K562 (cell line): ENCODE measurements around the gene AHCYL1. TPM values are rescaled to one million over a fixed set of nuclear protein-coding genes. Genes with fewer than 3 reads are reported as not detected.

Experiments
- CHCHD3 ChIP-seq: fragments of 250-450 bp; sonication (Bioruptor Pico); IDR thresholded peaks from 2 replicates; pipeline ENCODE4 v2.1.2; 2022; ENCODE audit warnings: mild to moderate bottlenecking
- FOXA3 ChIP-seq, 2 experiments: fragments of 450-650 bp in 1 of 2; sonication (generic) in 1 of 2; formaldehyde crosslinking; IDR thresholded peaks in 1 of 2; conservative IDR thresholded peaks in 1 of 2; 2 replicates each; pipeline versions ENCODE4 v1.4.0 to v1.8.0; 2020 to 2022; ENCODE audit warnings: mild to moderate bottlenecking in 2 of 2, missing genetic modification reagents in 1 of 2
- IRF2 ChIP-seq: sonication (generic); formaldehyde crosslinking; IDR thresholded peaks from 2 replicates; pipeline ENCODE4 v1.8.1; 2022; ENCODE audit warnings: mild to moderate bottlenecking, missing genetic modification reagents
- L3MBTL2 ChIP-seq: fragments of 450-650 bp; IDR thresholded peaks from 2 replicates; pipeline ENCODE4 v1.6.1; 2016; ENCODE audit warnings: mild to moderate bottlenecking, moderate library complexity
- MECOM ChIP-seq: fragments of 250-450 bp; sonication (Bioruptor Pico); IDR thresholded peaks from 2 replicates; pipeline ENCODE4 v1.8.0; 2022; ENCODE audit warnings: inconsistent platforms
- MIER1 ChIP-seq: fragments of 450-650 bp; IDR thresholded peaks from 2 replicates; pipeline ENCODE4 v1.6.1; 2016; ENCODE audit warnings: antibody characterized with exemption, mild to moderate bottlenecking, low read depth
- MXI1 ChIP-seq: IDR thresholded peaks from 2 replicates; pipeline ENCODE4 v1.6.1; 2011; ENCODE audit warnings: low read depth, mild to moderate bottlenecking, improper control_type of control experiment, low read length
- NCOR1 ChIP-seq: fragments of 450-650 bp; IDR thresholded peaks from 2 replicates; pipeline ENCODE4 v1.6.1; 2016; ENCODE audit warnings: mild to moderate bottlenecking, moderate library complexity
- PHF20 ChIP-seq: fragments of 450-650 bp; IDR thresholded peaks from 2 replicates; pipeline ENCODE4 v1.6.1; 2018; ENCODE audit not compliant: partially characterized antibody
- POLR3A ChIP-seq: IDR thresholded peaks from 2 replicates; pipeline ENCODE4 v1.6.1; 2011; ENCODE audit warnings: borderline replicate concordance, mild to moderate bottlenecking, moderate library complexity; ENCODE audit not compliant: insufficient read length, insufficient read depth; ENCODE audit errors: extremely low read depth
- POU5F1 ChIP-seq: fragments of 150-350 bp; IDR thresholded peaks from 2 replicates; pipeline ENCODE4 v1.6.1; 2014; ENCODE audit warnings: borderline replicate concordance, low read length, low read depth, mild to moderate bottlenecking; ENCODE audit not compliant: partially characterized antibody
- RBM15 ChIP-seq: fragments of 200-400 bp; formaldehyde crosslinking; IDR thresholded peaks from 2 replicates; pipeline ENCODE4 v1.6.1; 2018; ENCODE audit warnings: mild to moderate bottlenecking, low read length, moderate library complexity; ENCODE audit not compliant: insufficient read depth
- SAP30 ChIP-seq: fragments of 200-600 bp; sonication (generic); IDR thresholded peaks from 2 replicates; pipeline ENCODE4 v1.6.1; 2012; ENCODE audit warnings: borderline replicate concordance, low read depth, mild to moderate bottlenecking, moderate library complexity, low read length, control low read depth, inconsistent platforms; ENCODE audit not compliant: insufficient read depth, poor library complexity, severe bottlenecking
- SNIP1 ChIP-seq: fragments of 450-650 bp; IDR thresholded peaks from 2 replicates; pipeline ENCODE4 v1.7.1; 2017; ENCODE audit warnings: low read depth, mild to moderate bottlenecking
- SRSF3 ChIP-seq: fragments of 200-400 bp; formaldehyde crosslinking; IDR thresholded peaks from 2 replicates; pipeline ENCODE4 v1.6.1; 2016; ENCODE audit warnings: mild to moderate bottlenecking, low read length, moderate library complexity; ENCODE audit not compliant: insufficient read depth
- TBL1XR1 ChIP-seq, 2 experiments: IDR thresholded peaks; 2 replicates each; pipeline ENCODE4 v1.6.1; 2012; ENCODE audit warnings: improper control_type of control experiment in 2 of 2, low read length in 2 of 2, mild to moderate bottlenecking in 1 of 2
- USF1 ChIP-seq: sonication (generic); formaldehyde crosslinking; IDR thresholded peaks from 2 replicates; pipeline ENCODE4 v1.9.0; 2022; ENCODE audit warnings: mild to moderate bottlenecking, missing genetic modification reagents
- XRCC5 ChIP-seq: fragments of 200-400 bp; formaldehyde crosslinking; IDR thresholded peaks from 2 replicates; pipeline ENCODE4 v1.6.1; 2017; ENCODE audit warnings: low read depth, mild to moderate bottlenecking, low read length
- ZBTB2 ChIP-seq: fragments of 450-650 bp; IDR thresholded peaks from 2 replicates; pipeline ENCODE4 v1.6.1; 2016; ENCODE audit warnings: antibody characterized with exemption
- ZC3H11A ChIP-seq: IDR thresholded peaks from 2 replicates; pipeline ENCODE4 v1.6.1; 2012; ENCODE audit warnings: low read depth, low read length, improper control_type of control experiment
- ZNF311 ChIP-seq: fragments of 250-450 bp; sonication (Bioruptor Pico); IDR thresholded peaks from 2 replicates; pipeline ENCODE4 v1.4.0; 2020; ENCODE audit warnings: mild to moderate bottlenecking, moderate library complexity
- ZNF41 ChIP-seq: fragments of 250-450 bp; sonication (Bioruptor Pico); conservative IDR thresholded peaks from 2 replicates; pipeline ENCODE4 v1.4.0; 2020; ENCODE audit warnings: mild to moderate bottlenecking
- ZNF695 ChIP-seq: fragments of 450-650 bp; formaldehyde crosslinking; IDR thresholded peaks from 2 replicates; pipeline ENCODE4 v1.4.0; 2020; ENCODE audit warnings: mild to moderate bottlenecking, moderate library complexity
- polyA plus RNA-seq, 8 experiments: library from polyadenylated mRNA; depleted of rRNA in 4 of 8; stranded (reverse) in 5 of 8; unstranded in 3 of 8; fragments of >200 nt; fragmentation: Nextera tagmentation in 2 of 8; fragmentation: Illumina TruSeq in 1 of 8; extraction: Ambion mirVana in 2 of 8; extraction: Trizol in 1 of 8; gene quantifications; 2 replicates each; pipeline versions ENCODE4 v1.2.1 to v1.2.3, GENCODE V29; 2011 to 2014; ENCODE audit warnings: inconsistent platforms in 1 of 8, missing spikeins in 1 of 8
- total RNA-seq, 7 experiments: library from RNA; depleted of rRNA in 6 of 7; stranded (reverse); fragments of >200 nt in 6 of 7; fragmentation: Illumina TruSeq in 2 of 7; extraction: Trizol in 2 of 7; gene quantifications; 2 replicates each; pipeline versions ENCODE4 v1.2.1 to v1.2.3, GENCODE V29; 2011 to 2021; ENCODE audit warnings: low replicate concordance in 1 of 7
- TF ChIP-seq, protein P1 (sequence below): fragments of 250-450 bp; sonication (Bioruptor Pico); IDR thresholded peaks from 2 replicates; pipeline ENCODE4 v1.5.0; 2021
- TF ChIP-seq, protein P2 (sequence below): fragments of 250-450 bp; sonication (Bioruptor Pico); IDR thresholded peaks from 2 replicates; pipeline ENCODE4 v1.5.0; 2020; ENCODE audit warnings: mild to moderate bottlenecking

AHCYL1 gene
- total and polyA plus RNA-seq, 9 of the 15 experiments (the other 6 are each of a cell fraction or from before 2014, with no cell fraction given): 27.3 to 118 (median 44.5) TPM

- TF ChIP-seq ZBTB2 (no peak), MIER1 (no peak), POLR3A (no peak), MXI1 (peak; percentile 93), IRF2 (peak; percentile 98), ZNF311 (CRISPR knock-in tag) (no peak), ZC3H11A (no peak), XRCC5 (no peak), MECOM (CRISPR knock-in tag) (no peak), NCOR1 (no peak), POU5F1 (peak; percentile 92), RBM15 (no peak), ZNF41 (CRISPR knock-in tag) (no peak), SRSF3 (no peak), ZNF695 (CRISPR knock-in tag) (no peak), USF1 (CRISPR knock-in tag) (no peak), FOXA3 (CRISPR knock-in tag; conservative IDR thresholded peaks at IDR 0.05 in 1 of 2, IDR thresholded peaks at IDR 0.05 in 1 of 2) (peak; percentile 88 to 93), CHCHD3 (no peak), SAP30 (peak; percentile 82), TBL1XR1 (IDR thresholded peaks at IDR 0.05; ENCODE audit: low read length in 2 of 2) (peak in 1 of 2 experiments; percentile 68; a peak in 1 of 4 replicates), PHF20 (no peak), L3MBTL2 (peak; percentile 54), SNIP1 (no peak)
- TF ChIP-seq, protein P1, sequence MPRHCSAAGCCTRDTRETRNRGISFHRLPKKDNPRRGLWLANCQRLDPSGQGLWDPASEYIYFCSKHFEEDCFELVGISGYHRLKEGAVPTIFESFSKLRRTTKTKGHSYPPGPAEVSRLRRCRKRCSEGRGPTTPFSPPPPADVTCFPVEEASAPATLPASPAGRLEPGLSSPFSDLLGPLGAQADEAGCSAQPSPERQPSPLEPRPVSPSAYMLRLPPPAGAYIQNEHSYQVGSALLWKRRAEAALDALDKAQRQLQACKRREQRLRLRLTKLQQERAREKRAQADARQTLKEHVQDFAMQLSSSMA: peak; percentile 100
- TF ChIP-seq, protein P2, sequence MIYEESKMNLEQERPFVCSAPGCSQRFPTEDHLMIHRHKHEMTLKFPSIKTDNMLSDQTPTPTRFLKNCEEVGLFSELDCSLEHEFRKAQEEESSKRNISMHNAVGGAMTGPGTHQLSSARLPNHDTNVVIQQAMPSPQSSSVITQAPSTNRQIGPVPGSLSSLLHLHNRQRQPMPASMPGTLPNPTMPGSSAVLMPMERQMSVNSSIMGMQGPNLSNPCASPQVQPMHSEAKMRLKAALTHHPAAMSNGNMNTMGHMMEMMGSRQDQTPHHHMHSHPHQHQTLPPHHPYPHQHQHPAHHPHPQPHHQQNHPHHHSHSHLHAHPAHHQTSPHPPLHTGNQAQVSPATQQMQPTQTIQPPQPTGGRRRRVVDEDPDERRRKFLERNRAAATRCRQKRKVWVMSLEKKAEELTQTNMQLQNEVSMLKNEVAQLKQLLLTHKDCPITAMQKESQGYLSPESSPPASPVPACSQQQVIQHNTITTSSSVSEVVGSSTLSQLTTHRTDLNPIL (CRISPR knock-in tag): no peak
Measured at GRCh38 chr1:110034451-110035235, 50.1 kb downstream of the AHCYL1 start, which contains the start of gene STRIP1 (continued).
